Right ventricle myocardium inferior (tissue), 1 donor: ENCODE results near the gene DTD1. TPM values are rescaled to one million over a fixed set of nuclear protein-coding genes. Genes with fewer than 3 reads are reported as not detected.
A peak's percentile ranks its signal among the peaks of the same experiment; 100 is the strongest.
"Not testable (repeated sequence)": the region's sequence is repeated elsewhere in the genome, so short reads cannot be mapped to it uniquely, and the experiment has no call there.

Source experiments
- ATAC-seq: fragments of 200-7000 bp; cut with Tn5 transposase; one replicate; pipeline ENCODE4 v1.9.1; 2020; ENCODE audit warnings: mild to moderate bottlenecking, moderate library complexity
- DNase-seq: peaks from one replicate; pipeline ENCODE4 v3.0.0; 2021; ENCODE audit errors: missing footprints
- intact Hi-C: fragments of 100-400 bp; cut with DNase I; formaldehyde crosslinking; loops from one replicate; pipeline ENCODE4 v1.11.0; 2022
- total RNA-seq: library from RNA; stranded (reverse); fragmentation: NEBNext Ultra II Directional; extraction: Animal tissue kit (Norgen Biotek cat#: 25700); gene quantifications from one replicate; pipeline ENCODE4 v1.2.1, GENCODE V29; 2021
- donor health status: DM: no; HTN: yes; CAD: no; lungs with severe emphysema.

Gene DTD1
- total RNA-seq, 1 donor from 2014 or later: 11.4 TPM

DNA sequence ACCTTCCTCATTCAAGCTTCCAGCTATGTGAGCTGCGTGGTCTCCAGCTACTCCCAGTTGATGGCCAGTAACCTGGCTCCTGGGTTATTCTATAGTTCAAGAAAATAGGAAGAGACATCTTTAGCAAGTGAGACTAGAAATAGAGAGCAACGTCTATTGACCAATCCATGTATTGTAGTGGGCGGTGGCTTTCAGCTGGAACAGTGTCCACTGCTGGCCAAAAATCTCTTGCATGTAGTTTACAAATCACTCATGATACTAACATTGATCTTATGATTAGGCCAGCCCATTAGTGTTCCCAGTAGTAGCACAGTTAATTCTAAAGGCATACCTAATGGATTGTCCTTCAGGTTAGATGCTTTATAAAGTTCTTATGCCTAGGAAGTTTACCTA is 166.8 kb downstream of the DTD1 start:
- DNase-seq (no peak), ATAC-seq (no peak)
- intact Hi-C loops: no loop called here

DNA sequence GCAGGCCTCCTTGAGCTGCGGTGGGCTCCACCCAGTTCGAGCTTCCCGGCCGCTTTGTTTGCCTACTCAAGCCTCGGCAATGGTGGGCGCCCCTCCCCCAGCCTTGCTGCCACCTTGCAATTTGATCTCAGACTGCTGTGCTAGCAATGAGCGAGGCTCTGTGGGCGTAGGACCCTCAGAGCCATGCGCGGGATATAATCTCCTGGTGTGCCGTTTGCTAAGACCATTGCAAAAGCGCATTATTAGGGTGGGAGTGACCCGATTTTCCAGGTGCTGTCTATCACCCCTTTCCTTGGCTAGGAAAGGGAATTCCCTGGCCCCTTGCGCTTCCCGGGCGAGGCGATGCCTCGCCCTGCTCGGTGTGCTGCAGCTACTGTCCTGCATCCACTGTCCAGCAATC is 173.0 kb downstream of the DTD1 start:
- ATAC-seq, intact Hi-C loops, DNase-seq: not testable (repeated sequence)

DNA sequence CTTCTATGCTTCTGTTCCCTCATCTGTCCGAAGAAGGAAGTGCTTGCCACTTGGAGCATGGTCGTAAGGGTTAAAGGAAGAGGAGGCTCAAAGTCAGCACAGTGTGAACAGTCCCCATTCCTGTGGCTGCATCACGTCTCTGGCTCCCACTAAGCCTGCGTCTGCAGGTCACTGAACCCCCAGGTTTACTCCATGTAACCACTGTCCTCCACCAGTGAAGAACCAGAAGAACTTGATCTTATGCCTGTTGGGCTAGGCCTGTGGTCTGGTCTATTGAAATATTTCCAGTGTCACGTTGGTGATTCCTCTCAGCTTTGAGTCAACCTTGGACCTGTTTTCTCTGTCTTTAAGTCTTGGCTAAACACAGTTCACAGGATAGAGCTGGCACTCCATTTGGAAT is 179.8 kb downstream of the DTD1 start:
- DNase-seq: no peak
- no peak for ATAC-seq
- intact Hi-C loops: no loop called here

DNA sequence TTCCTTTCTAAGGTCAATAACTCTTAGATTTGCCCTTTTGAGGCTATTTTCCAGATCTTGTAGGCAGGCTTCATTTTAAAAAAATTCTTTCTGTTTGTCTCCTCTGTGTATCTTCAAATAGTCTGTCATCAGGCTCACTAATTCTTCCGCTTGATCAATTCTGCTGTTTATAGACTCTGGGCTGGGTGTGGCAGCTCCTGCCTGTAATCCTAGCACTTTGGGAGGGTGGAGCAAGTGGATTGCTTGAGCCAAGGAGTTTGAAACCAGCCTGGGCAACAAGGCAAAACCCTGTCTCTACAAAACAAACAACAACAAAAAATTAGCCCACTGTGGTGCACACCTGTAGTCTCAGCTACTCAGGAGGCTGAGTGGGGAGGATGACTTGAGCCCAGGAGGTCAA is 185.7 kb downstream of the DTD1 start:
- DNase-seq (no peak), ATAC-seq (no peak)

DNA sequence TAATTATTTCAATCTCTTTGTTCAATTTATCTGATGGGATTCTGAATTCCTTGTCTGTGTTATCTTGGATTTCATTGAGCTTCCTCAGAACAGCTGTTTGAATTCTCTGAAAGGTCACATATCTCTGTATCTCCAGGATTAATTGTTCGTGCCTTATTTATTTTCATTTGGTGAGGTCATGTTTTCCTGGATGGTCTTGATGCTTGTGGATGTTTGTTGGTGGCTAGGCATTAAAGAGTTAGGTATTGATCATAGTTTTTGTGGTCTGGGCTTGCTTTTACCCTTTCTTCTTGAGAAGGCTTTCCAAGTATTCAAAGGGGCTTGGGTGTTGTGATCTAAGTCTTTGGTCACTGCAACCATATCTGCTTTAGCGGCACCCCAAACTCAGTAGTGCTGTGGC is 186.4 kb downstream of the DTD1 start:
- ATAC-seq (no peak), DNase-seq (no peak)
- intact Hi-C loops: no loop called here

More for the DNA sequence above, 185.7 kb downstream of the DTD1 start:
- intact Hi-C loops: no loop called here

DNA sequence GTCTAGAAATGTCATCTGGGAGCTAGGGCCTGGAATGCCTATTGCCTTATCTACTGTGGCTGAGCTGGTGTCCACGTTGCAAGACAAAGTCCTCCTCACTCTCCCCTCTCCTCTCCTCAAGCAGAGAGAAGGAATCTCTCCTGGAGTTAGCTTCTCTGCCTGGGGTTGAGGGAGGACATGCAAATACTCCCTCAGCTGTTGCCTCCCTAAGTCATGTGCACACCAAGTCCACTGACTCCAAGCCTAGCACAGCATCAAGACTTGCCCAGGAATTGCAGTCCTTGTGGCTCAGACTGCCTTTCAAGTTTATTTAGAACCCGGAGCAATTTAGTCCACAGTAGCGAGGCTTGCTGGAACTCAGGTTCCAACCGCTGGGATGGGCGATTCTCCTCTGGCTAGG is 187.8 kb downstream of the DTD1 start:
- ATAC-seq (no peak), DNase-seq (no peak)
- intact Hi-C loops: no loop called here

DNA sequence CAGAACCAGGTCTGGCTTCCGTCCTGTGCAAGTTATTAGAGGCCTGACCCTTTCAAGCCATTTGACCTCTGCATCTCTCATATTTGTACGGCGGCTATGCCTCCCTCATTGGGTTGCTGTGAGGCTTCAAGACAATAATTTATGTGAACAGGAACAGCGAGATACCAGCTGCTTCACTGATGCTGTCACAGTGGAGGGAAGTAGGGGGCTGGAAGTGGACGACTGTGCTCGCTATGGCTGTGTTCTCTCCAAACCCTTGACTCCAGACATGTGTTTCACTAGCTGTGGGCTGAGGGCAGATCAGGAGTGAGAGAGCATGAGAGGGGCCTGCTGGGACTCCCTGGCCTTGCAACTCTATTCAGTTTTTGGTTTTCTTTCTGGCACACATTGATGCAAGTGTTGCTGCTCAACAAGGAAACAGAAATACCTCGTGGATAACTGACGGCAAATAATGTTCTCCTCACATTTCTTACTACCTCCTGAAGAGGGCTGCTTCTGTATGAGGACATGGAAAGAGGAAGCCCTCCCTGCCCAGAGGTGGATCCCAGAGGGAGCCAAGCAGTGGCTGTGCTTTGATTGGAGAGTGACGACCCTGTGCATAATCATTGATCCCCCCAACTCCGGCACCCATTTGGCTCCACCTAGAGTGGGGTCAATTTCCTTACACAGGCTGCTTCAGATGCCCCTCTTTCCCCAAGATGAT is 191.0 kb downstream of the DTD1 start:
- ATAC-seq (no peak), DNase-seq (no peak)
- intact Hi-C loops: no loop called here

DNA sequence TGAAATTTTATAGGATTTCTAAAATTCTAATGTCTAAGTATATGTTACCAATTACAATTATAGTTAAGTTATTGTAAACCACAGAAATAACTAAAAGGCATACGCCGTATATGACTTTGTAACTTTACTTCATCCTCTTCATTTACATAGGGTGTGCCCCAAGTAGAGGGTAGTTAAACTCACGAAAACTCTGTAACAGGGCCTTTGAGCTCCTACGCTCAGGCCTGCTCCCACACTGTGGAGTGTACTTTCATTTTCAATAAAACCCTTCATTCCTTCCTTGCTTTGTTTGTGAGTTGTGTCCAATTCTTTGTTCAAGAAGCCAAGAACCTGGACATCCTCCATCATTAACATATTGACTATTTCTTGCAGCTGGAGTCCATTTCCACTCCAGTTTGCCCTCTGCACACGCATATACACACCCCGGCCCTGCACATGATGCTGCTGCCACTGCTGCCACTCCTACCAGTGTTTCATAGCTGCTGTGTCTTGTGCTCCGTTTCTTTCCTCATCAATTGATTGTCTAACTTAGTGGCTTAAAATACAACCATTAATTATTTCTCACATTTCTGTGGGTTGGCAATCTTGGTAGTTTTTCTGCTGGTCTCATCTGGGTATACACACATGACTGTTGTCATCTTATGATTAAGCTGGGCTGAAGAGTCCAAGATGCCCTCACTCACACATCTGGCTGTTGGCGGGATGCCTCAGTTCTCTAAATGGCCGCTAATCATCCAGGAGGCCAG is 192.7 kb downstream of the DTD1 start:
- ATAC-seq (no peak), DNase-seq (no peak)
- intact Hi-C loops: no loop called here

DNA sequence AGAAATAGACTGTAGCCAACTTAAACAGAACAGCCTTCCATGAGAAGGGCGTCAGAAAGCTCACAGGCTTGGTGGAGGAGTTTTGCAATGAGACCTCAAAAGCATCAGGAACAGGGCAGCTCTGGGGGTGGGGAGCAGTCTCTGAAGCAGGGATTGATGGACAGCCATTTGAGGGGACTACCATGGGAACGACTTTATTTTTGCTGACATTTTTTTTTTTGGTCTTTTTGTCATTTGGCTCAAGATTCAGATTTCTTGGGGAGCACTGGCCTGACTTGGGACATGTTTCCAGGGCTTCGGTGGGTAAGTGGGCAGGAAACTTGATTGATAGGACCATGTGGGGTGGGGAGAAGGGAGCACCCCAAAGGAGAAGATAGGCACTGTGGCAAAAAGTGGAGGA is 193.7 kb downstream of the DTD1 start:
- intact Hi-C loops: no loop called here
- no peak for ATAC-seq
- DNase-seq: no peak

DNA sequence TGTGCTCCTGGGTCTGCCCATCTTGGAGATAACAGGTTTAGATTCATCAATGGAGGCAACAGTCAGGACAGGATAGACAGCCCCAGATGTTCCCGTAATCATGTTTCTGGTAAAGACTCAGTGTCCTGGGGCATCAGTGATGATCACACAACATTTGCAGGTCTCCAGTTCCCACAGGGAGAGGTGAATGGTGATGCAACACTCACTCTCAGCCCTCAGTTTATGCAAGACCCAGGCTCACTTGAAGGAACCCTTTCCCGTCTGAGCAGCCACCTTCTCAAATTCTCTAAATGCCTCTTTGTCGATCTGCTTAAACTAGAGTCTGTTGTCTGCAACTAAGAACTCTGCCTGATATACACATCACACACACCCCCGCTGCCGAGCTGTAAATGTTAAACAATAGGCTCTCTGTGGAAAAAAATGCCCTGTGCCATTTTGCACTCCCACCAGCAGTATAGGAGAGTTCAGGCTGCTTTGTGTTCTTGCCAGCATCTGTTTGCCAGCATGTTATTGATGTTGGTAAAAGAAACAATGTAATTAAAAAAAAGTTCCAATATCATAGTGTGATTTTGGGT is 195.6 kb downstream of the DTD1 start:
- DNase-seq (no peak), ATAC-seq (no peak)
- intact Hi-C loops: no loop called here

DNA sequence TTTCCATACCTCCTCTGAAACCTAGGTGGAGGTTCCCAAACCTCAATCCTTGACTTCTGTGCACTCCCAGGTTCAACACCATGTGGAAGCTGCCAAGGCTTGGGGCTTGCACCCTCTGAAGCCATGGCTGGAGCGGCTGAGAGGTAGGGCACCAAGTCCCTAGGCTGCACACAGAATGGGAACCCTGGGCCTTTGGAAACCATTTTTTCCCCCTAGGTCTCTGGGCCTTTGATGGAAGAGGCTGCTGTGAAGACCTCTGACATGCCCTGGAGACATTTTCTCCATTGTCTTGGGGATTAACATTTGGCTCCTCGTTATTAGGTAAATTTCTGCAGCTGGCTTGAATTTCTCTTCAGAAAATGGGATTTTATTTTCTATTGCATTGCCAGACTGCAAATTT is 199.2 kb downstream of the DTD1 start:
- intact Hi-C loops, ATAC-seq, DNase-seq: not testable (repeated sequence)

DNA sequence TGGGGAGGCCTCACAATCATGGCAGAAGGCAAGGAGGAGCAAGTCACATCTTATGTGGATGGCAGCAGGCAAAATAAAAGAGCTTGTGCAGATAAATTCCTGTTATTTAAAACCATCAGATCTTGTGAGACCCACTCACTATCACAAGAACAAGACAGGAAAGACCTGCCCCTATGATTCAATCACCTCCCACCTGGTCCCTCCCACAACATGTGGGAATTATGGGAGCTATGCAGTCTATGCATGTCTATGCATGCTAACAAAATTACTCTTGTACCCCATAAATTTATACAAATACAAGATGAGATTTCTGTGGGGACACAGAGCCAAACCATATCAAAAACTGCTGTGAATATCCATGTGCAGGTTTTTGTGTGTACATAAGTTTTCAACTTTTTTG is 200.2 kb downstream of the DTD1 start:
- intact Hi-C loops: no loop called here
- DNase-seq (no peak), ATAC-seq (no peak)

DNA sequence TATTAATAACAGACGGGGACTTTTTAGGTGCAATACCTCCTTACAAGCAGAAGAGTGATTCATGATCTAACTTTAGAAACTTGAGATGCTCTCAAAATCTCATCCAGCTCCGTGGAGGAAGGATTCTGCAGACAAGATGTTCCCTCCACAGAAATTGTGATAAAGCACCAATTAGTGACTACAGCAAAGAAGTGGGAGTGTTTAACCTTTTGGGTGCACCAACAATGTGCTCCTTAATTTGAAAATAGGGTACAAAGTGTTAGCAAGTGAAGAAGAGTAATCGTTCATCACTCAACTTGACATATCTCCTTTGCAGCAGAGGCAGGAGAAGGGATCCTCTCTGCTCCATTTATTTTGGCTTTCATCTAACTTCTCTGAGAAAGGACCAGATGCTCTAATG is 202.9 kb downstream of the DTD1 start:
- intact Hi-C loops: loop anchor here (10.0 kb wide), 2 partner anchors 156 to 206 kb away; partner anchors contain the start of gene DTD1
- DNase-seq (no peak), ATAC-seq (no peak)

DNA sequence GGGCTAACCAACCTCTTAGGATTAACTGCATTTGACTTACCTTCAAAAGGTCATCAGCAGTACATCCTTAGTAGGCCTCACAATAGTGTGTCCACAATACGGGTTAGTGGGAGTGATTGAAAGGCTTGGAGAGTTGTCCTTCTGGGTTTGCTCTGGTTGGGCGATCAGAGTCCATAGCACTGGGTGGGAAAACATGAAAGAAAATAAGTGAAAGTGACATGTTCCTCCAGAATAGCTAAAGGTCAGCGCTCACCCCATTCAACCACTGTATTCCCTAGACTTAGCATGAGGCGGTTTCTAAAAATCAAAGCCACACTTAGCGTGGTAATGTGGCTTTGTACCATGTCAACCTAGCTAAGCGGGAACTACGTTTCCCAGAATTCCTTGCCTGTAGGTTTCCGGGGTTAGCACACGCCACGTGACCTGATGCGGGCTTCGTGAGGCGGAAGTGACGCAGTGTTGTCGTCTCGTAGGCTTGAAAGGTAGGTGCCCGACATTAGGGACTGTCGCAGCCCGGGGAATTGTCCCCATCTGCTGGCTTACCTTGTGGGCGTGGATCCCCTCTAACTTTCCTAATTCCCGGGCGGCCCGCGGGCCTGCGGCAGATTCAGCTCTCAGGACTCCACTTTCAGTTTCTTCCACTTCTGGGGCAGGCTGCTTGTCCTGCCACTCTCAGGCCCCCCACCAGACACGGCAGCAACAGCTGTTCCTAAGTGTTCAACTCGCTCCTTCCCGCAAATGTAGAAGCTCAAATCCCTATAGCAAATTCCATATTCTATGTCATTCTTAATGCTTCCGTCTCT is 206.0 kb downstream of the DTD1 start:
- DNase-seq (peak; percentile 95), ATAC-seq (peak; percentile 99)
- intact Hi-C loops: loop anchor here (10.0 kb wide), 2 partner anchors 159 to 209 kb away; partner anchors contain the start of gene DTD1

DNA sequence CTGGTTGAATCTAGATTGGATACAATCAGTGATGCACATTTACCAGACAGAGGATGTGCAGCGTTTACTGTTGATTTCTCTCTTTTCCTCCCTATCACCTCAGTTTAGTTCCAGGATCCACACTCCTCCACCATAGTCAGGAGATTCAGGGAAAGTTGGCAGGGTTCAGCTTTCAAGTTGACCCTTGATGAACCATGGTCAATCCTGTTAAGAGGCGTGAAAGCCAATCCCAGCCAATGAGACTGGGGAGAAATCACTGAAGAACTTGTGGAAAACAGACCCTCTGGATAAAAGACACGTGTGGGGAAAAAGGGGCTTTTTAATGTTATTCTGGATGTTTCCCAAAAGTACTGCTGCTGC is 206.6 kb downstream of the DTD1 start:
- intact Hi-C loops: loop anchor here (10.0 kb wide), 2 partner anchors 160 to 210 kb away; partner anchors contain the start of gene DTD1
- no peak for DNase-seq
- ATAC-seq: no peak

DNA sequence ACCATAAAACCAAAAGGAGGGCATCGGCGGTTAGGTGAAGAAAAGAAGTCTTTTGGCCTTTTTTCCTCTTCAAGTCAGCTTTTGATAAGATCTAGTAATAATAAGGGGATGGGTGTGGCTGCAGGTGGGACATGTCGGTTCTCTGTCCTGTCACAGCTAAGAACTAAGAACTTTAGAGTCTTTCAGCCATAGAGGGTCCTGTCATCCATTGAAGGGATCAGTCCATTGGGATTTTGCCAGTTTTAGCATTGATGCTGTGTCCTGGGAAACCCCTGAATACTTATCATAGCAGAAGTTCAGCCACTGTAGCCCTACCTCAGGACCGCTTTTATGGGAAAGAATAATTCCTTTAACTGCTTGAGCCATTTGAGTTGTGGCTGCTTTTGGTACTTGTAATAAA is 207.5 kb downstream of the DTD1 start:
- DNase-seq (no peak), ATAC-seq (no peak)
- intact Hi-C loops: loop anchor here (10.0 kb wide), 2 partner anchors 161 to 211 kb away; partner anchors contain the start of gene DTD1

DNA sequence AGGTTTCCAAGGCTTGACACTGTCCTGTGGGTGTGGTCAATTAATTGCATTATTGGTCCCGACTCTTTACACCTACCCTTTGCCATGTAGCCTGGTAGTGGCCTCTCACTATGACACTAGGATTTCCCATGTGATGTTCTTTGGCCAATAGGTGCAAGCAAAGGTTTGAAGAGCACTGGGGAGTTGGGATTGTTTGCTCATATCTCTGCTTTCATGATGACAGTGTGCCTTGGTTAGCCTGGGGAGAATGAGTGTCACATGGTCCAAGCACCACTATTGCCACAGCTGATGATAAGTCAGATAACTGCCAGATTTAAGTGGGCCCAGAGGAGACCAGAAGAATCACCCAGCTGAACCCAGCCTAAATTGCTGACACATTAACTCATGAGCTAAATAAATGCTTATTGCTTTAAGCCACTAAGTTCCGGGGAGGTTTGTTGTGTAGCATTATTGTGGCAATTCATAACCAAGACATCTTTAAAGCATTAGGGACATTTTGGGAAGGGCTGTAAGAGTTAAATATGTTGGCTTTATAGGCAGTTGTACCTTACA is 208.5 kb downstream of the DTD1 start:
- DNase-seq (no peak), ATAC-seq (no peak)
- intact Hi-C loops: loop anchor here (10.0 kb wide), 2 partner anchors 162 to 212 kb away; partner anchors contain the start of gene DTD1

DNA sequence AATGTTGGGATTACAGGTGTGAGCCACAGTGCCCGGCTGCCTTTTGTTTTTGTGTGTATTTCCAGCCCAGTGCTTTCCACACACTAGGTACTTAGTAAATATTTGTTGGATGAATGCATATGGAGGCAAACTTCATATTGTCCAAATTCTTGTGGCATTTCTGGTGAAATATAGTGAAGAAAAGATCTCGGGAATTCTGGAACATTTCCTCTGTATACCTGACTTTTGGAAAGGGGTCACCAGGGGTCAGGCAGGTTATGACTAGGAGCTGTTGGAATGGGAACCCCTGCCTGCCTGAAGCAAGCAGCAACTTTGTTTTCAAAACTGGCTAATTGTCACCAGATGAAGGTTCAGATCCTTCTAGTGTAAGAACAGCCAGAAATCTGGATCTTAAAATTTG is 213.7 kb downstream of the DTD1 start:
- DNase-seq (no peak), ATAC-seq (no peak)
- intact Hi-C loops: no loop called here
